ENCODE results near the gene GHRL.

DNA sequence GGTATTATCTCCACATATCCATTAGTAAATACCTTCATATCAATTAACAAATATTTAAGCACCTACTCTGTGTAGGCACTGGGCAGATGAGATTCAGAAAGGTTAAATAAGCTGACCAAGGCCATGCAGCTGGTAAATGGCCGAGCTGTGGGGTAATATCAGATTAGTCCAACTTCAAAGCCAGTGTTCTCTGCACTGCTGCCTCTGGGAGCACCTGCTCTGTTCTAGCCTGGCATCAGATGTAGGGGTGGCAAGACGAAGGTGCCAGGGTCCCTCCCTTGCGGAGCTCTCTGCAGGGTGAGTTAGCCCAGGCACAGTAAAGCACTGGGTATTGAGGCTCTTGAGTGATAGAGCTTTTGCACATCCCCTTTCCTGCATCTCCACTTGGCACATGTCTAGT, 39.0 kb downstream of the GHRL start:
- TF ChIP-seq, protein P1, sequence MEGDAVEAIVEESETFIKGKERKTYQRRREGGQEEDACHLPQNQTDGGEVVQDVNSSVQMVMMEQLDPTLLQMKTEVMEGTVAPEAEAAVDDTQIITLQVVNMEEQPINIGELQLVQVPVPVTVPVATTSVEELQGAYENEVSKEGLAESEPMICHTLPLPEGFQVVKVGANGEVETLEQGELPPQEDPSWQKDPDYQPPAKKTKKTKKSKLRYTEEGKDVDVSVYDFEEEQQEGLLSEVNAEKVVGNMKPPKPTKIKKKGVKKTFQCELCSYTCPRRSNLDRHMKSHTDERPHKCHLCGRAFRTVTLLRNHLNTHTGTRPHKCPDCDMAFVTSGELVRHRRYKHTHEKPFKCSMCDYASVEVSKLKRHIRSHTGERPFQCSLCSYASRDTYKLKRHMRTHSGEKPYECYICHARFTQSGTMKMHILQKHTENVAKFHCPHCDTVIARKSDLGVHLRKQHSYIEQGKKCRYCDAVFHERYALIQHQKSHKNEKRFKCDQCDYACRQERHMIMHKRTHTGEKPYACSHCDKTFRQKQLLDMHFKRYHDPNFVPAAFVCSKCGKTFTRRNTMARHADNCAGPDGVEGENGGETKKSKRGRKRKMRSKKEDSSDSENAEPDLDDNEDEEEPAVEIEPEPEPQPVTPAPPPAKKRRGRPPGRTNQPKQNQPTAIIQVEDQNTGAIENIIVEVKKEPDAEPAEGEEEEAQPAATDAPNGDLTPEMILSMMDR (IDR thresholded peaks at IDR 0.05), result no peak
- TF ChIP-seq POLR2AphosphoS5 (IDR thresholded peaks at IDR 0.05; ENCODE audit: low read depth, low read length), result no peak
- TF ChIP-seq, protein P2, sequence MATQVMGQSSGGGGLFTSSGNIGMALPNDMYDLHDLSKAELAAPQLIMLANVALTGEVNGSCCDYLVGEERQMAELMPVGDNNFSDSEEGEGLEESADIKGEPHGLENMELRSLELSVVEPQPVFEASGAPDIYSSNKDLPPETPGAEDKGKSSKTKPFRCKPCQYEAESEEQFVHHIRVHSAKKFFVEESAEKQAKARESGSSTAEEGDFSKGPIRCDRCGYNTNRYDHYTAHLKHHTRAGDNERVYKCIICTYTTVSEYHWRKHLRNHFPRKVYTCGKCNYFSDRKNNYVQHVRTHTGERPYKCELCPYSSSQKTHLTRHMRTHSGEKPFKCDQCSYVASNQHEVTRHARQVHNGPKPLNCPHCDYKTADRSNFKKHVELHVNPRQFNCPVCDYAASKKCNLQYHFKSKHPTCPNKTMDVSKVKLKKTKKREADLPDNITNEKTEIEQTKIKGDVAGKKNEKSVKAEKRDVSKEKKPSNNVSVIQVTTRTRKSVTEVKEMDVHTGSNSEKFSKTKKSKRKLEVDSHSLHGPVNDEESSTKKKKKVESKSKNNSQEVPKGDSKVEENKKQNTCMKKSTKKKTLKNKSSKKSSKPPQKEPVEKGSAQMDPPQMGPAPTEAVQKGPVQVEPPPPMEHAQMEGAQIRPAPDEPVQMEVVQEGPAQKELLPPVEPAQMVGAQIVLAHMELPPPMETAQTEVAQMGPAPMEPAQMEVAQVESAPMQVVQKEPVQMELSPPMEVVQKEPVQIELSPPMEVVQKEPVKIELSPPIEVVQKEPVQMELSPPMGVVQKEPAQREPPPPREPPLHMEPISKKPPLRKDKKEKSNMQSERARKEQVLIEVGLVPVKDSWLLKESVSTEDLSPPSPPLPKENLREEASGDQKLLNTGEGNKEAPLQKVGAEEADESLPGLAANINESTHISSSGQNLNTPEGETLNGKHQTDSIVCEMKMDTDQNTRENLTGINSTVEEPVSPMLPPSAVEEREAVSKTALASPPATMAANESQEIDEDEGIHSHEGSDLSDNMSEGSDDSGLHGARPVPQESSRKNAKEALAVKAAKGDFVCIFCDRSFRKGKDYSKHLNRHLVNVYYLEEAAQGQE (IDR thresholded peaks at IDR 0.05; ENCODE audit: insufficient read depth in 1 of 2, low read depth in 2 of 2, low read length in 1 of 2), result no peak

All from Panc1 (cell line).